Activated effector memory CD4-positive, alpha-beta T cell treated with anti-CD3 and anti-CD28 coated beads, Interleukin-2, amount 50 U/mL, for 16 hours (primary cell): Measurements from ENCODE around the gene GLB1L3.

Source experiments
- DNase-seq: peaks from one replicate; pipeline ENCODE4 v3.0.0-alpha.2; 2020

Gene GLB1L3

GRCh38 chr11:134346101-134346975, 70.2 kb downstream of the GLB1L3 start:
- DNase-seq: no peak

DNA sequence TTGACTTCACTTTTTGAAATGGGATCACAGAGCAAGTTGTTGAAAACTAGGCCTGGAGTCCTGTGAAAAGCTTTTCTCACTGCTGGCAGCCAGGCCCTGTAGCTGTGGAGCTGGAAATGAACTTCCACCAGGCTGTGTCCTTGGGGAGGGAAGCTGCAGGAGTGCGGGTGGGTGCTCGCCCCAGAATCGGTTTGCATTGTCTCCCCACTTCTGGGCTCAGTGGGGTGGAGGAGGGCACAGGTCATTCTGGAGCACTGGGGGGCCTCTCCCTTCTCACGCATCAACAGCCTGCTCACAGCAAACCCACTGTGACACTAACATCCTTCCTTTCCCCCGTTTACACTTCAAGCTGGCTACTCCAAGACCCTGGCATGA, 70.8 kb downstream of the GLB1L3 start:
- DNase-seq: no peak

DNA sequence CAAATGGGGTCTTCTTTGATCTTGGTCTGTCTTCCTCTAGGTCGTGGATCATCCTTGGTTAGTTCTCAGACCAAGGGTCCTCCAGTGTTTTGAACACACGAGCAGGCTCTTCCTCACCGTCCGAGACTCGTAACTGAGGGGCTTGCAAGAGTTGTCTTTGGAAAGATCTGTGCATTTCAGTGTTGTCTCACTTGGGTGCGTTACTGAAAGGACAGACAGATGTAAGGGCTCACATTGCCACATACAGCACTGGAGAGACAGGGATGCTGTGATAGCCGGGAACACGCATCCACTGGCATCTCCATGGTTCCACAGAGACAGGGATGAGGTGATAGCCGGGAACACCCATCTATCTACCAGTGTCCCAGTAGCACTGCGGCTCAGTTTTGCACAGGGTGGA, 71.3 kb downstream of the GLB1L3 start:
- DNase-seq: no peak

GRCh38 chr11:134349109-134349801, 73.1 kb downstream of the GLB1L3 start:
- DNase-seq: no peak

DNA sequence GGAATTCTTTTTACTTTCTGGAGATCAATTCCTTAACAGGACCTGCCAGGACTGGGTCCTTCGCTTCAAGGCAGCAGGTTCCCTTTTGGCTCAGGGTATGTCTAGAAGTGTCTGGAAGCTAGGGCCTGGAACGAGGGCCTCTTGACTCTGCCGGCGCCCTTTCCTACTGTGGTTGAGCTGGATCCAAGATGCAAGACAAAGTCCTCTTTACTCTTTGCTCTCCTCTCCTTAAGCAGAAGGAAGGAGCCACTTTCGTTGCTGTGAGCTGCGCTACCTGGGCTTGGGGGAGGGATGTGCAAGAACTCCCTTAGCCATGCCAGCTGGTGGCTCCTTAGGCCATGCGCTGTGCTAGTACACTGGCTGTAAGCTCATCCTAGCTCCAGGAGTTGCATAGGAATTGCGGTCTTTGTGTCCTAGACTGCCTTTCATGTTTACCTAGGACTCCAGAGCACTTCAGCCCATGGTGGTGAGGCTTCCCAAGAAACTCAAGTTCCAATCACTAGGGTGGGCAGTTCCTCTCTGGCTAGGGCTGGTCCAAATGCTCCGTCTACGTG, 73.7 kb downstream of the GLB1L3 start:
- no peak for DNase-seq

GRCh38 chr11:134350381-134350780, 74.2 kb downstream of the GLB1L3 start:
- DNase-seq: no peak

- no peak for DNase-seq
Observed at GRCh38 chr11:134352111-134352510, 75.9 kb downstream of the GLB1L3 start.

GRCh38 chr11:134355136-134355535, 79.0 kb downstream of the GLB1L3 start:
- no peak for DNase-seq

DNA sequence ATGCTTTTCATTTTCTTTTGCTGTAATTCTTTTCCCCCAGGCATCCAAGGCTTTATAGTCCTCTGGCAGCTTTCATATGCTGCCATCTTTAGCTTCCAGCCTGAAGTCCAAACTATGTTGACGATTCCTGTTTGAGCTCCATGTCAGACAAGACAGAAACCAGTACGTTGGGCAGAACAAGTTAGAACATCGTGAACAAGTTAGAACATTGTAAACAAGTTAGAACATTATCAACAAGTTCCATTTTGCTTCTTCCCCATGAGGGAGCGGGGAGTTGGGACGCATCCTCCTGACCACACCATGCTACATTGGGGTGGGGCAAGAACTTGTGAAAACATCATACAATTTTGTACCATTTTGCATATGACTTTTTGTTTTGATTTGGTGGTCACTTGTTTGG, 79.5 kb downstream of the GLB1L3 start:
- DNase-seq: no peak

GRCh38 chr11:134356656-134357544, 80.7 kb downstream of the GLB1L3 start:
- peak; percentile 36 for DNase-seq

DNA sequence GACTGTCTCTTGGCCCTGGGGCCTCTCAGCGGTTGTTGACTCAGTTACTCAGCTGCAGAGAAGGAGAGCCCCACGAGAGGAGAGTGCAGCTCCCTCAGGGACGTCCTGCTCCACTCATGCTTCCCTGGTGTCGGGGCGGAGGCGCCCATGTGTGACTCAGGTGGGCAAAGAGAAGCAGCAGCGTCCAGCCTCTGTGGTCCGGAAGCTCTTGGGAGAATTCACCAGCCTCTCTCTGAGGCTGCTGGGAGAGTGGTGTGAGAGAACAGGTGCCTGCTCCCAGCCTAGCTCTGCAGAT, 81.3 kb downstream of the GLB1L3 start:
- DNase-seq: peak; percentile 25

DNA sequence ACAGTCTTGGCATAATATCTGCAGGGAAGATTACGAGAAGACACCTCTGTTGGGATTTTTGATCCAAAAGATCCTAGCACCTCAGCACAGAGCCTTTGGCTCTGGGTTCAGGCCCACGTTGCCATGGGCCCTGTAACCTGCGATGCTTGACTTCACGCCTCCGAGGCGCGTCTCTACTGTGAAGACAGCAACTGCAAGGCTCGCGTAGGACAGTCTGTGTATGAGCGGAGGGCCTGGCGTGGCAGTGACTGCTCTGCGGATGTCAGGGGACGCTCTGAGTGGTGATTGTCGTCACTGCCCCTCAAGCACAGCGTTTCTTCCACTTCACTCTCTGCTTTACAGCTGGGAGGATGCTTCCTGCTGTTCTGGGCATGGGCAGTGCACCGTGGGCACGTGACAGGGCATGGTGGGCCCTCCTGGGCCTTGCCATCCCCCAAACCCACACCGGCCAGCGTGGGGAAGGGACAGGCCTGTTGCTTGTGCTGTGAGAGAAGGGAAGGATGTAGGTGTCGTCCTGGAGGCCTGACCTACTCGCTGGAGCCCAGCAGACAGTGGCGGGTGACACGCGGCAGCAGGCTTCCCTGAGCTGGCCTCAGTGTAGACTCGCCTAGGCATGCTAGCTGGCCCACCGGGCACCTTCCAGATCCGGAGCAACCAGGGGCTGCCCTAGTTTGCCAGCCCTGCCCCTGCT, 82.1 kb downstream of the GLB1L3 start:
- peak; percentile 16 for DNase-seq

DNA sequence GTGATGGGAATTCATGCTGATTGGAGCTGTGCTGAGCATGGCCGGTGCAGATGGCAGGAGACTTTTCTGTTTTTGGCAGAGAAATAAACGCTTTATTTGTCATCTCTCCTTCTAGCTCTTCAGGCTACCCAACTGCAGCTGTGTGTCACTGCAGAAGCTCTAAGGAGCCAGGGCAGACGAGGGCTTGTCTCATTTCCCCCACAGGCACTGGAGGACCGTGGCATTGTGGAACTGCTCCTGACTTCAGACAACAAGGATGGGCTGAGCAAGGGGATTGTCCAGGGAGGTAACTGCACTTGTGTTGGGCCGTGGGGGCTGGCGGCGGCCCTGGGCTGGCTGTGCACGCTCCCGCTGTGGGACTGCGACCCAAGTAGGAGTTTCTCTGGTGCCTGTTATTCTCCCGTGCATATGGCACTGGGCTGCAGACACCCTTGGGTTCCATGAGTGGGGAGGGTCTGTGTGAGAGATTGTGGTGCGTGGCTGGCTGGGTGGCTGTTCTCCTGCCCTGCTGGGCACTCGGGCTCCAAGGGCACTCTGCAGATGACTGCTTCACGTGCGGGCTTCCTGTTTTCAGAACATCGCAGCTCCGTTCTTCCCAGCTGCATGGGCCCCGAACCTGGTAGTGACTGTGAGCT, 82.8 kb downstream of the GLB1L3 start:
- DNase-seq: no peak

- DNase-seq: no peak
Observed at GRCh38 chr11:134359646-134360045, 83.5 kb downstream of the GLB1L3 start.

- peak; percentile 89 for DNase-seq
Observed at GRCh38 chr11:134360050-134360835, 84.1 kb downstream of the GLB1L3 start.

DNA sequence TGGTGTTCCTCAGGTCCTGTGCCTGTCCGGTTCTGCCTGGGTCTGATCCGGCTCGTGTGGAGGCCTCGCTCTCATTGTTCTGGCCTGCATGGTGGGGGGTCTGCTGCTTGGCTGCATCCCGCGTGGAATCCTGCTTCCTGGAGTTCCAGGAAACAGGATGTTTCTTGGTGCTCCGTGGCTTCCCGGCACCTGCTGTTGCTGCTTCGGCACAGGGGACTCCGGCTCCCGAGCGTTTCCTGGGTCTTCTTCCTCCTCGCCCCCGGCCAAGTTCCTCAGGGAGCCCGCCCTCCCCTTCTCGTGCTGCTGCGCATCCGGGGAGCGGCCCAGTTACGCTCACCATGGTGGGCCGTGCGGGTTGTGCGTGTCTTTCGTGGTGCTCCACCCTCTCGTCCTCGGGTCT, 85.5 kb downstream of the GLB1L3 start:
- no peak for DNase-seq

DNA sequence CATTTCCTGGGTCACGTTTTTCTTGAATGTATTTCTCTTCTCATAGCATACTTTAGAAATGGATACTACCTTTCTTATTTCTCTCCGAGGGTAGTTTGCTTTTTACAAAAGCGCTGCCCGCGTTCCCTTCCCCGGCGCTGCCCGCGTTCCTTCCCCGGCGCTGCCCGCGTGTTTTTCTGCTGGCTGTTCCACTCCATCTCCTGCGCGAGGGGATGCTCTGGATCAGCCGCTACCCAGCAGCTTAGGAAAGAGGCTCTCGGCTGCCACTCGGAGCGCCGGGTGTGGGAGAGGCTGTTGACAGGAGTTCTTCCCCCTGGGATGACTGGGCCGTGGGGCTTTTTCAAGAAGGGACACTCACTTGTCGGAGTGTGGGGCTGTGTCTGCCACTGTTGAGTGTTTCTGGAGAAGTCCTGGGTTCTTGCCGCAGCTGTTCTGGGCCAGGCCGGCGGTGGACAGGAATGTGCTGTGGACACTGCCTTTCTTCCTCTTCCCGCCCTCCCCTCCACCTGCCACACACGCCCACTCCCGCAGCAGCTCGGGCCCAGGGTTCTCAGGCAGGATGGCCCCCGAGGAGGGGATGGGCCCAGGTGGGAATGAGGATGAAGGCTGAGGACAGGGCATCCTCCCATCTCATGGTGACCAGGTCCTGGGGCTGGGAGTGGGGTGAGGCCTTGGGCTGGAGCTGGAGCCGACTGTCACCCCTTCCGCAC, 86.2 kb downstream of the GLB1L3 start:
- DNase-seq: no peak

- no peak for DNase-seq
Observed at GRCh38 chr11:134363161-134363560, 87.0 kb downstream of the GLB1L3 start.

DNA sequence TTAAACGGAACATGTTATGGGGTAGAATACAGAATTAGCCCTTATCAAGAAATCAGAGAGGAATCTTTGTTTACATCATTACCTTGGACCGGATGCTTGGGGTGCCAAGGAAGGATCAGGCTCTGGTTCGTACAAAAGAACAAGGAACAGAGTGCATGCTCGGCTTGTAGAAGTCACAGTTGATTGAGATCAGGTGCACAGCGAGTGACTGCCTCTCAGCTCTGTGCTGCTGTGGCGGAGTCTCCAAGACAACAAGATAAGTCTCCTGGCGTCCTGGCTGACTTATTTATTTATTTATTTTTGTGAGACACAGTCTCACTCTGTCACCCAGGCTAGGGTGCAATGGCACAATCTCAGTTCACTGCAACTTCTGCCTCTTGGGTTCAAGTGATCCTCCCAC, 87.4 kb downstream of the GLB1L3 start:
- DNase-seq: no peak

DNA sequence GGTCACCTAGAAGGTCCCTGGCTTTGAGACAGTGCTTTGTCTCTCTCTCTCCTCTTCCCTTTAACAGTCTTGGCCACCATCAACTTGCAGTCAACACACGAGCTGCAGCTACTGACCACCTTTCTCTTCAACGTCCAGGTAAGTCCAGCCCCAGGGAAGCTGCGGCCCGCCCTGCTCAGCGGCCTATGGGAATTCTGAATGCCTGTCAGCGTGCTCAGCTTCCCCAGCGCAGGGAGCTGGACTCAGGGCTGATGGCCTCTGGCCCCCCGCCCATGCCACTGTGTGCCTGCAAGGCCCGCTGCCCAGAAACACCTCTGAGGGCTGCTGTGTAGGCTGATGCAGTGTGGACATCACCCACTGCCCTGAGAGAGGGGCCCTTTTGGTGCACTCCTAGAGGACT, 88.1 kb downstream of the GLB1L3 start:
- no peak for DNase-seq
